IMR-90 (cell line): ENCODE measurements around the gene RPL14. TPM values are rescaled to one million over a fixed set of nuclear protein-coding genes. Genes with fewer than 3 reads are reported as not detected.

Experiments
- ATAC-seq: fragments of 200-7000 bp; cut with Tn5 transposase; 2 replicates; pipeline ENCODE4 v1.9.1; 2020; ENCODE audit warnings: low read depth, mild to moderate bottlenecking, moderate library complexity
- BruUV-seq: library from RNA; stranded (reverse); fragments of 400-500 nt; replicated peaks from 2 replicates; lab custom pipeline; 2021; lab: Mats Ljungman, UMichigan
- CTCF ChIA-PET: fragments of 300-600 bp; formaldehyde crosslinking; extraction: SDS; loops from one replicate; lab custom pipeline; 2021; ENCODE audit warnings: antibody characterized with exemption; lab: Yijun Ruan, JAX
- POLR2A ChIA-PET: fragments of 300-600 bp; sonication (Branson Sonifier 250); formaldehyde crosslinking; loops from one replicate; lab custom pipeline; 2022; ENCODE audit warnings: antibody characterized with exemption; ENCODE audit not compliant: unreplicated experiment; lab: Charles Lee
- DNase-seq: peaks from one replicate; pipeline ENCODE4 v3.0.0; 2013
- H2AFZ ChIP-seq: replicated peaks from 2 replicates; pipeline ENCODE3; 2013; ENCODE audit warnings: low read length, mild to moderate bottlenecking; ENCODE audit not compliant: poor library complexity
- H2AK5ac ChIP-seq: 2 replicates; pipeline ENCODE4 v1.6.1; 2013; ENCODE audit warnings: low read depth, low read length, inconsistent platforms
- H2AK9ac ChIP-seq: replicated peaks from 2 replicates; pipeline ENCODE3; 2013; ENCODE audit warnings: mild to moderate bottlenecking, low read depth, low read length, moderate library complexity; ENCODE audit not compliant: poor library complexity
- H2BK120ac ChIP-seq: 2 replicates; pipeline ENCODE4 v1.6.1; 2013; ENCODE audit warnings: low read depth, low read length, inconsistent platforms
- H2BK15ac ChIP-seq: 3 replicates; pipeline ENCODE4 v1.6.1; 2013; ENCODE audit warnings: low read depth, low read length, inconsistent platforms
- H2BK20ac ChIP-seq: 2 replicates; pipeline ENCODE4 v1.6.1; 2013; ENCODE audit warnings: low read depth, mild to moderate bottlenecking, inconsistent platforms, low read length, moderate library complexity
- H2BK5ac ChIP-seq: 2 replicates; pipeline ENCODE4 v1.6.1; 2013; ENCODE audit warnings: mild to moderate bottlenecking, low read depth, low read length, inconsistent platforms; ENCODE audit not compliant: poor library complexity, severe bottlenecking
- H3K14ac ChIP-seq: replicated peaks from 2 replicates; pipeline ENCODE4 v1.6.1; 2013; ENCODE audit warnings: low read depth, low read length, inconsistent platforms
- H3K18ac ChIP-seq: 2 replicates; pipeline ENCODE4 v1.6.1; 2013; ENCODE audit warnings: low read depth, low read length, control low read depth
- H3K23ac ChIP-seq: 2 replicates; pipeline ENCODE4 v1.6.1; 2013; ENCODE audit warnings: low read depth, low read length, inconsistent platforms
- H3K27ac ChIP-seq: 2 replicates; pipeline ENCODE4 v1.5.1; 2013; ENCODE audit warnings: mild to moderate bottlenecking, control low read depth, low read length; ENCODE audit not compliant: insufficient read depth
- H3K27me3 ChIP-seq: 2 replicates; pipeline ENCODE4 v1.6.1; 2013; ENCODE audit warnings: low read length; ENCODE audit not compliant: control insufficient read depth, insufficient read depth
- H3K36me3 ChIP-seq: 2 replicates; pipeline ENCODE4 v1.6.1; 2013; ENCODE audit warnings: low read length, mixed read lengths; ENCODE audit not compliant: control insufficient read depth, insufficient read depth
- H3K4ac ChIP-seq: 2 replicates; pipeline ENCODE4 v1.6.1; 2013; ENCODE audit warnings: low read depth, low read length, inconsistent platforms
- H3K4me1 ChIP-seq: 2 replicates; pipeline ENCODE4 v1.6.1; 2013; ENCODE audit warnings: low read length, mixed read lengths; ENCODE audit not compliant: control insufficient read depth, insufficient read depth
- H3K4me2 ChIP-seq: 2 replicates; pipeline ENCODE4 v1.6.1; 2013; ENCODE audit warnings: low read depth, mild to moderate bottlenecking, control low read depth, low read length, moderate library complexity
- H3K4me3 ChIP-seq: 2 replicates; pipeline ENCODE4 v1.5.1; 2013; ENCODE audit warnings: low read depth, mild to moderate bottlenecking, control low read depth, low read length, moderate library complexity; ENCODE audit not compliant: insufficient read depth
- H3K56ac ChIP-seq: 2 replicates; pipeline ENCODE4 v1.6.1; 2013; ENCODE audit warnings: low read length, inconsistent platforms; ENCODE audit not compliant: insufficient read depth; ENCODE audit errors: extremely low read depth
- H3K79me1 ChIP-seq, 2 experiments: 2 replicates each; pipeline ENCODE4 v1.6.1; 2013; ENCODE audit warnings: low read length in 2 of 2, inconsistent platforms in 1 of 2, low read depth in 1 of 2
- H3K9ac ChIP-seq: 2 replicates; pipeline ENCODE4 v1.6.1; 2013; ENCODE audit warnings: low read depth, low read length, control low read depth
- H3K9me1 ChIP-seq: 2 replicates; pipeline ENCODE4 v1.6.1; 2013; ENCODE audit warnings: low read length, inconsistent platforms; ENCODE audit not compliant: insufficient read depth
- H3K9me3 ChIP-seq: 2 replicates; pipeline ENCODE4 v1.6.1; 2013; ENCODE audit warnings: low read length; ENCODE audit not compliant: control insufficient read depth, insufficient read depth
- H4K20me1 ChIP-seq: 2 replicates; pipeline ENCODE4 v1.6.1; 2013; ENCODE audit warnings: low read length, inconsistent platforms; ENCODE audit not compliant: insufficient read depth
- H4K5ac ChIP-seq: 2 replicates; pipeline ENCODE4 v1.6.1; 2013; ENCODE audit warnings: mild to moderate bottlenecking, low read depth, low read length, control low read depth
- H4K8ac ChIP-seq, 2 experiments: 2 replicates each; pipeline ENCODE4 v1.6.1; 2013; ENCODE audit warnings: low read depth in 2 of 2, low read length in 2 of 2, control low read depth in 1 of 2, inconsistent platforms in 1 of 2
- H4K91ac ChIP-seq: 2 replicates; pipeline ENCODE4 v1.6.1; 2013; ENCODE audit warnings: low read depth, low read length, inconsistent platforms; ENCODE audit not compliant: insufficient read depth
- CHD1 ChIP-seq: IDR thresholded peaks from 2 replicates; pipeline ENCODE4 v1.6.1; 2012; ENCODE audit warnings: low read depth, low read length, improper control_type of control experiment
- MAFK ChIP-seq: IDR thresholded peaks from 2 replicates; pipeline ENCODE4 v1.6.1; 2012; ENCODE audit warnings: low read depth, low read length, improper control_type of control experiment
- MAZ ChIP-seq: IDR thresholded peaks from 2 replicates; pipeline ENCODE4 v1.6.1; 2012; ENCODE audit warnings: low read depth, mild to moderate bottlenecking, low read length, improper control_type of control experiment, moderate library complexity, borderline replicate concordance
- NFE2L2 ChIP-seq: fragments of 150-350 bp; IDR thresholded peaks from 2 replicates; pipeline ENCODE4 v1.6.1; 2016; ENCODE audit warnings: low read depth, mild to moderate bottlenecking, low read length
- WGBS, 2 experiments: methylation state at CpG; one replicate each; pipeline versions ENCODE4 v1.1.5 to v1.1.7; 2013; ENCODE audit warnings: missing lambda C conversion rate in 2 of 2; ENCODE audit not compliant: insufficient read length in 1 of 2; ENCODE audit errors: extremely low coverage in 2 of 2; 5-methylcytosine and 5-hydroxymethylcytosine counted together
- dilution Hi-C: fragments of 300-500 bp; cut with HindIII; formaldehyde crosslinking; loops from one replicate; pipeline ENCODE4 v1.14.3; 2018; ENCODE audit warnings: low sequenced_read_pairs; ENCODE audit not compliant: unreplicated experiment
- in situ Hi-C: fragments of 300-500 bp; cut with MboI; formaldehyde crosslinking; loops from 3 replicates; pipeline ENCODE4 v1.14.3; 2019; ENCODE audit warnings: low sequenced_read_pairs, inconsistent platforms, mixed read lengths
- intact Hi-C: fragments of 100-400 bp; cut with micrococcal nuclease; formaldehyde crosslinking; loops from 2 replicates; pipeline ENCODE4 v1.10.0; 2022
- polyA plus RNA-seq, 3 experiments: library from polyadenylated mRNA; depleted of rRNA; stranded (reverse); fragments of >200 nt; gene quantifications; 2 replicates each; pipeline ENCODE4 v1.2.3, GENCODE V29; 2012; ENCODE audit warnings: low replicate concordance in 1 of 3
- total RNA-seq: library from RNA; depleted of rRNA; stranded (reverse); fragments of >200 nt; gene quantifications from 2 replicates; pipeline ENCODE4 v1.2.3, GENCODE V29; 2012

RPL14 gene
- total and polyA plus RNA-seq, 2 of the 4 experiments (the other 2 are of a cell fraction): 142 to 492 TPM

DNA sequence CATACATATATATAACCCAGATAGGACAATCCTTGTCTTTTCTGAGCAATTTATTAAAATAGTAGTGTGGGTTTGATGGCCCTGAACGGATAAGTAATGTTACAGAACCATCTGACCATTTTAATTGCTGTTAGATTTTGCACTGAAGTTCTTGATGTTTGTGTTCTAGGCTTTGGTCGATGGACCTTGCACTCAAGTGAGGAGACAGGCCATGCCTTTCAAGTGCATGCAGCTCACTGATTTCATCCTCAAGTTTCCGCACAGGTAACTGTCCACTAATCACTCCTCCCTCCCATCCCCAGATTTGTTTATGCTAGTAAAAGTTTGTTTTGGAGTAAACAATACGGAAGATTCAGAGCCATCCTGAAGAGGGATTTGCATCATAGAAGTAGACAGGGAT, 1.3 kb downstream of the RPL14 start:
- BruUV-seq: no TSS peak
- in situ Hi-C loops: no loop called here
- peaks cover 24% of the 10 kb centered on the region for H4K20me1 ChIP-seq
- H4K5ac ChIP-seq: no peak overlapping the region
- no peaks in the 10 kb centered on the region for H3K4me1 ChIP-seq
- no peak overlapping the region for H3K18ac ChIP-seq
- H3K4ac ChIP-seq: no peak overlapping the region
- H2AK9ac ChIP-seq: no peak overlapping the region
- intact Hi-C loops: no loop called here
- no peak overlapping the region for H3K14ac ChIP-seq
- H2BK5ac ChIP-seq: no peak overlapping the region
- DNase-seq (no peak), ATAC-seq (no peak)
- H3K79me1 ChIP-seq: peaks cover 9 to 26% of the 10 kb centered on the region in 2 experiments
- no peak overlapping the region for H3K23ac ChIP-seq
- H3K4me2 ChIP-seq: peak overlapping the region; percentile 99; the same call in 1 of the 2 replicates
- H2BK15ac ChIP-seq: no peak overlapping the region
- dilution Hi-C loops: no loop called here
- H3K9me1 ChIP-seq: no peaks in the 10 kb centered on the region; the same call in 1 of the 2 replicates
- ChIA-PET CTCF (no interaction called here), POLR2A (no interaction called here)
- H4K8ac ChIP-seq: no peak overlapping the region
- H3K9ac ChIP-seq: peak overlapping the region; percentile 11; the same call in 1 of the 2 replicates
- no peak overlapping the region for H2BK20ac ChIP-seq
- H3K4me3 ChIP-seq: peak overlapping the region; percentile 97; the same call in 1 of the 2 replicates
- H2AFZ ChIP-seq: no peak overlapping the region
- peaks cover 32% of the 10 kb centered on the region for H3K36me3 ChIP-seq
- no peaks in the 10 kb centered on the region for H3K9me3 ChIP-seq
- no peak overlapping the region for H2BK120ac ChIP-seq
- no CpG with 5 or more reads among the region's 4 CpGs for WGBS, 2 experiments
- H3K56ac ChIP-seq: no peak overlapping the region
- no peak overlapping the region for H2AK5ac ChIP-seq
- no peak overlapping the region for H4K91ac ChIP-seq
- TF ChIP-seq NFE2L2: no peak
- no peak for TF ChIP-seq CHD1
- TF ChIP-seq MAZ: no peak
- TF ChIP-seq MAFK: no peak
- no peaks in the 10 kb centered on the region for H3K27me3 ChIP-seq
- H3K27ac ChIP-seq: no peak overlapping the region
